Calu3 (cell line): ENCODE data around the gene TADA2A. TPM values are rescaled to one million over a fixed set of nuclear protein-coding genes. Genes with fewer than 3 reads are reported as not detected.
A peak's percentile ranks its signal among the peaks of the same experiment; 100 is the strongest.

ENCODE experiments used
- BruUV-seq: library from RNA; stranded (reverse); fragments of 400-500 nt; replicated peaks from 2 replicates; lab custom pipeline; 2021; lab: Mats Ljungman, UMichigan
- CTCF ChIA-PET: fragments of 300-600 bp; sonication (Branson Sonifier 250); formaldehyde crosslinking; loops from one replicate; lab custom pipeline; 2022; ENCODE audit warnings: antibody characterized with exemption; lab: Charles Lee
- DNase-seq: peaks from one replicate; pipeline ENCODE4 v3.0.0; 2022
- H3K27ac Mint-ChIP-seq: one replicate; pipeline ENCODE4 v1.8.0; 2022; ENCODE audit warnings: mixed read lengths; ENCODE audit not compliant: unreplicated experiment
- H3K27me3 Mint-ChIP-seq: one replicate; pipeline ENCODE4 v1.8.0; 2022; ENCODE audit warnings: mixed read lengths; ENCODE audit not compliant: unreplicated experiment
- H3K36me3 Mint-ChIP-seq: one replicate; pipeline ENCODE4 v1.8.0; 2022; ENCODE audit warnings: mild to moderate bottlenecking, moderate library complexity, mixed read lengths; ENCODE audit not compliant: insufficient read depth, unreplicated experiment
- H3K4me1 Mint-ChIP-seq: one replicate; pipeline ENCODE4 v1.8.0; 2022; ENCODE audit warnings: mild to moderate bottlenecking, low read depth, mixed read lengths; ENCODE audit not compliant: unreplicated experiment
- H3K4me3 Mint-ChIP-seq: one replicate; pipeline ENCODE4 v1.8.0; 2022; ENCODE audit warnings: mild to moderate bottlenecking, low read depth, moderate library complexity, mixed read lengths; ENCODE audit not compliant: unreplicated experiment
- H3K9me3 Mint-ChIP-seq: one replicate; pipeline ENCODE4 v1.8.0; 2022; ENCODE audit warnings: low read depth, mixed read lengths; ENCODE audit not compliant: unreplicated experiment
- CTCF ChIP-seq: fragments of 200-600 bp; IDR thresholded peaks from one replicate; pipeline ENCODE4 v1.8.0; 2022; ENCODE audit warnings: antibody characterized with exemption; ENCODE audit not compliant: unreplicated experiment
- intact Hi-C: fragments of 100-400 bp; cut with micrococcal nuclease; formaldehyde crosslinking; loops from one replicate; pipeline ENCODE4 v1.10.0; 2022; ENCODE audit not compliant: unreplicated experiment
- total RNA-seq: library from RNA; stranded (reverse); gene quantifications from 2 replicates; pipeline ENCODE4 v1.2.3, GENCODE V29; 2022

TADA2A gene
- total RNA-seq, 1 experiment from 2014 or later: 102 TPM

GRCh38 chr17:37425268-37425667 lies 18.6 kb downstream of the TADA2A start:
- peaks cover 94% of the 10 kb centered on the region for H3K36me3 Mint-ChIP-seq
- no peaks in the 10 kb centered on the region for H3K9me3 Mint-ChIP-seq
- TSS peak; percentile 2 for BruUV-seq
- no peaks in the 10 kb centered on the region for H3K4me1 Mint-ChIP-seq
- CTCF ChIA-PET: interaction anchor here (0.6 kb wide), 1 partner anchor 10 kb away, joined by 3 read pairs; no protein-coding TSS in a partner anchor
- no peak for DNase-seq
- no peak overlapping the region for H3K27ac Mint-ChIP-seq
- H3K4me3 Mint-ChIP-seq: no peak overlapping the region
- no peak for TF ChIP-seq CTCF
- intact Hi-C loops: no loop called here
- no peaks in the 10 kb centered on the region for H3K27me3 Mint-ChIP-seq

- Mint-ChIP-seq H3K27ac (no peak overlapping the region), H3K4me1 (no peaks in the 10 kb centered on the region), H3K27me3 (no peaks in the 10 kb centered on the region), H3K4me3 (no peak overlapping the region), H3K9me3 (no peaks in the 10 kb centered on the region), H3K36me3 (peaks cover 89% of the 10 kb centered on the region)
- no peak for TF ChIP-seq CTCF
- CTCF ChIA-PET: interaction anchor here (0.6 to 1.7 kb wide), 2 partner anchors 56 to 171 kb away, joined by 5 to 8 read pairs; no protein-coding TSS in a partner anchor
- BruUV-seq: no TSS peak
- intact Hi-C loops: no loop called here
- DNase-seq: no peak
These were observed 22.4 kb downstream of the TADA2A start for GRCh38 chr17:37429039-37429438.

- Mint-ChIP-seq H3K9me3 (no peaks in the 10 kb centered on the region), H3K27me3 (no peaks in the 10 kb centered on the region), H3K4me1 (no peaks in the 10 kb centered on the region), H3K27ac (no peak overlapping the region), H3K36me3 (peaks cover 87% of the 10 kb centered on the region), H3K4me3 (no peak overlapping the region)
- intact Hi-C loops: no loop called here
- CTCF ChIA-PET: interaction anchor here (1.7 kb wide), 1 partner anchor 56 kb away, joined by 8 read pairs; no protein-coding TSS in a partner anchor
- BruUV-seq: no TSS peak
- TF ChIP-seq CTCF: no peak
- no peak for DNase-seq
These were observed 22.8 kb downstream of the TADA2A start for GRCh38 chr17:37429453-37429852.

- no peaks in the 10 kb centered on the region for H3K27me3 Mint-ChIP-seq
- H3K27ac Mint-ChIP-seq: peak overlapping the region; percentile 3
- peaks cover 81% of the 10 kb centered on the region for H3K36me3 Mint-ChIP-seq
- CTCF ChIA-PET: interaction anchor here (0.5 to 1.7 kb wide), 3 partner anchors 14 to 253 kb away, joined by 3 to 8 read pairs (median 4); no protein-coding TSS in a partner anchor
- intact Hi-C loops: no loop called here
- BruUV-seq: TSS peak; percentile 2
- TF ChIP-seq CTCF: no peak
- no peaks in the 10 kb centered on the region for H3K4me1 Mint-ChIP-seq
- DNase-seq: no peak
- no peaks in the 10 kb centered on the region for H3K9me3 Mint-ChIP-seq
- no peak overlapping the region for H3K4me3 Mint-ChIP-seq
These were observed 23.5 kb downstream of the TADA2A start for GRCh38 chr17:37430051-37430627.
